NOMO-1 treated with DMSO at 0.1 percent for 48 hours (cell line): ENCODE data around the gene FHIP1B.
"Not testable (repeated sequence)": the region's sequence is repeated elsewhere in the genome, so short reads cannot be mapped to it uniquely, and the experiment has no call there.

Experiments used
- DNase-seq: peaks from one replicate; lab custom pipeline; 2025; ENCODE audit not compliant: unreplicated experiment; lab: John Stamatoyannopoulos, UW

Gene FHIP1B

DNA sequence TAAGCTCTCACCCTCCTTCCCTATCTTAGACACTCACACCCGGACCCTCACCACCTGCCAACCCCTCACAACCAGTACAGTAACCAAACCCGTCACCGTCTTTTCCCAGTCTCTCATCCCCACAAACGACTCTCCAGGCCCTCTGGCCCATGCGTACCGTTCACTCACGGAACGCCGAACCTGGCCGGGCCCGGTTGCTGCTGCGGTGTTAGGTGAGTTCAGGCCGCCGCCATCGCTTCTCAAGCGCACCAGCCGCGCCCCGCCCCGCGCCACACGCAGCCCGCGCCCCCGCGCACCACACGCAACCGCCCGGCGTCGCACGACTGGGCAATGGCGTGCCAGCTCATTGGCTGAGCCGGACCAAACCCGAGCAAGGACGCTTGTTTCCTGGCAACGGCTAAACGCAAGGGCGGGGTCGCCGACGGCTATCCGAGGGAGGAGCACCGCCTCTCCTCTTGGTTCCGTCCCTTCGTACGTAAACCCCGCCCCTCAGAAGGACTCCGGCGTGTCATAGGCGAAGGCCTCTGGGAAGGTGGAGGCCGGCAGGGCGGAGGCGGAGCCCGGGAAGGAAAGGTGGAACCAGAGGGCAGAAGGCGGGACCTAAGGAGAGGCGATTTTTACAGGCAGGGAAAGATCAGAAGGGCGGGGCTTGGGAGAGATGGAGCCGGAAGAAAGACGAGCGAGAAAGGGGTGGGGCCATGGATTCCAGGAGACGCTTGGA is at the start of gene FHIP1B:
Gene FHIP1B (minus strand): TSS at position 250 of the 721 bp plus-strand sequence. CDS start 10,120 bp downstream, outside the sequence.
- DNase-seq, result peak; percentile 100

DNA sequence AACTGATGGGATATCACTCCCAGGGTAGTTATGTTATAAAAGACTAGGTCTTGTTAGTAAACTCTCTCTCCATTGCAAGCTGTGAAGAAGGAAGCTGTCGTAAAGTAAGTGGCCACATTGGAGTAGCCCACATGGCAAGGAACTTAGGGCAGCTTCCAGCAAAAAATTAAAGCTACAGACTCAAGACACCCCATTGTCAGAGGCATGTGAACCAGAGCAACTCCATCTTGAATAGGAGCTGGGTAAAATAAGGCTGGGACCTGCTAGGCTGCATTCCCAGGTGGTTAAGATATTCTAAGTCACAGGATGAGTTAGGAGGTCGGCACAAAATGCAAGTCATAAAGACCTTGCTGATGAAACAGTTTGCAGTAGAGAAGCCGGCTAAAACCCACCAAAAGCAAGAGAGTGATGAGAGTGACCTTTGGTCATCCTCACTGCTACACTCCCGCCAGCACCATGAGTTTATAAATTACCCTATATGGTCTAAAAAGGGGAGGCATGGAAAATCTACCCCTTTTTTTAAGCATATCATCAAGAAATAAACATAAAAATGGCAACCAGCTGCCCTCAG is 49.1 kb upstream of the FHIP1B start:
- DNase-seq, result no peak

DNA sequence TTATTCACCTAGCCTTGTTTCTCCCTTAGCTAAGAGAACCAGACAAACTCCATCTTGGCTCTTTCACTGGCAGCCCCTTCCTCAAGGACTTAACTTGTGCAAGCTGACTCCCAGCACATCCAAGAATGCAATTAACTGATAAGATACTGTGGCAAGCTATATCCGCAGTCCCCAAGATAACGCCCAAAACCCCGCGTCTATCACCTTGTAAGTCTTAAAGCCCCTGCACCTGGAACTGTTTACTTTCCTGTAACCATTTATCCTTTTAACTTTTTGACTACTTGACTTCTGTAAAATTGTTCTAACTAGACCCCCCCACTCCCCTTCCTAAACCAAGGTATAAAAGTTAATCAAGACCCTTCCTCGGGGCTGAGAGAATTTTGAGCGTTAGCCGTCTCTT is 46.4 kb upstream of the FHIP1B start:
- DNase-seq, result not testable (repeated sequence)

DNA sequence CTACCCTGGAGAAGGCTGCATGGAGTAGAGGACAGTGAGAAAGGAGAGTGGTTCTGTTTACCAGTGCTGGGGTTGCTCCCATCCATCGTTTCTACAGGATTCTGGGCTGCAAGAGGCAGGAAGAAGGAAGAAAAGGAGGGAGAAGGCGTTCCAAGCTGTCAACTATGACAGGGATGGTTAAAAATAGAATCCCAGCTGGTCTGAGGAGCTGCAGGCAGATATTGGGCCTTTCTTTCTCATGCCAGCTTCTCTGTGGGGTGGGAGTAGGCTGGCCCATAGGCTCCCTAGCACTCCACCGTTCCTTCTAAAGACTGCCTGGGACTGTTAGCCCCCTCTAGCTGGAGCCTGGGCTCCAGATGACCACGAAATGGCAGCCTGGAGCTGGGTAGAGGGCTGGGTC is 38.8 kb upstream of the FHIP1B start:
- no peak for DNase-seq

DNA sequence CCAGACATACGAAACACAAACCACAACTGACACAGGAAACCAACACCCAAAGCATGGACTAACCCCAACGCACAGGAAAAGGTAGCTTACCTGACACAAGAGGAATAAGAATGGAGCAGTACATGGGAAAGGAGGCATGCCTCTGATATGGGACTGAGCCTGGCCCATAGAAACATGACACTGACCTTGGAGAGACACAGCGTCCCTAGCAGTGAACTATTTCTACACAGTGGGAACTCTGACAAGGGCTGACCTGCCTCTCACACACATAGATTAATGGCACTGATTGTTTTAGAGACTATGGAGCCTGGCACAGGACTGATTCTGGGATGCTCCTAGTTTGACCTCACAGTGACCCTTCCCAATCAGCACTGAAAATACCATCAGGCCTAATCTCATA is 37.2 kb upstream of the FHIP1B start:
- DNase-seq, result no peak

DNA sequence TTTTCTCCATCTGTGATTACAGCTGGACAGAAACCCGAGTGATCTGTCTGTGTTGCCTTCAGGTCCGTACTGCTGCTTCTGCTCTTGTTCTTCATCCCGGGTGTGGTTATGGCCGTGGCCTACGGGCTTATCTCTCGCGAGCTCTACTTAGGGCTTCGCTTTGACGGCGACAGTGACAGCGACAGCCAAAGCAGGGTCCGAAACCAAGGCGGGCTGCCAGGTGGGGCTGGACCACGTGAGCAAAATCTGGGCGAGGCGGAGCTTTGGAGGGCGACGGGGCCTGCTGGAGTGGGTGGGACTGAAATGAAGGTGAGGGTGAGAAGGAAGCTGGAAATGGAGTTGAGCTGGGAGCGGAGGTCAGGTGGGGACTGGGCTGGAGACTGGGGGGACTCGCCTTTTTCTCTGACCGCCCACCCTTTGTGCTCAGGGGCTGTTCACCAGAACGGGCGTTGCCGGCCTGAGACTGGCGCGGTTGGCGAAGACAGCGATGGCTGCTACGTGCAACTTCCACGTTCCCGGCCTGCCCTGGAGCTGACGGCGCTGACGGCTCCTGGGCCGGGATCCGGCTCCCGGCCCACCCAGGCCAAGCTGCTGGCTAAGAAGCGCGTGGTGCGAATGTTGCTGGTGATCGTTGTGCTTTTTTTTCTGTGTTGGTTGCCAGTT is 36.3 kb upstream of the FHIP1B start:
- no peak for DNase-seq

DNA sequence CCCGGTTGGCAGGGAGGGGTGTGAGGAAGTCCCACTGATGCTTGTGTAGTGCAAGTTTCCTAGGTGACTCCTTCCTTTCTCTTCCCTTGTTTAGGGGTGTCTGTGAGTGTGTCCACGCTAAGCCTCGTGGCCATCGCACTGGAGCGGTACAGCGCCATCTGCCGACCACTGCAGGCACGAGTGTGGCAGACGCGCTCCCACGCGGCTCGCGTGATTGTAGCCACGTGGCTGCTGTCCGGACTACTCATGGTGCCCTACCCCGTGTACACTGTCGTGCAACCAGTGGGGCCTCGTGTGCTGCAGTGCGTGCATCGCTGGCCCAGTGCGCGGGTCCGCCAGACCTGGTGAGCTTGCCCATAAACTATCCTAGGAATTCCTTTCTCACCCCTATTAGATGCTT is 35.6 kb upstream of the FHIP1B start:
- no peak for DNase-seq

GRCh38 chr11:6268820-6269219 is 34.4 kb upstream of the FHIP1B start:
- DNase-seq, result no peak

GRCh38 chr11:6263662-6264061 is 29.2 kb upstream of the FHIP1B start:
- no peak for DNase-seq

- no peak for DNase-seq
Measured at GRCh38 chr11:6260207-6260726, 25.8 kb upstream of the FHIP1B start.

GRCh38 chr11:6258571-6259081 is 24.2 kb upstream of the FHIP1B start:
- DNase-seq, result no peak

DNA sequence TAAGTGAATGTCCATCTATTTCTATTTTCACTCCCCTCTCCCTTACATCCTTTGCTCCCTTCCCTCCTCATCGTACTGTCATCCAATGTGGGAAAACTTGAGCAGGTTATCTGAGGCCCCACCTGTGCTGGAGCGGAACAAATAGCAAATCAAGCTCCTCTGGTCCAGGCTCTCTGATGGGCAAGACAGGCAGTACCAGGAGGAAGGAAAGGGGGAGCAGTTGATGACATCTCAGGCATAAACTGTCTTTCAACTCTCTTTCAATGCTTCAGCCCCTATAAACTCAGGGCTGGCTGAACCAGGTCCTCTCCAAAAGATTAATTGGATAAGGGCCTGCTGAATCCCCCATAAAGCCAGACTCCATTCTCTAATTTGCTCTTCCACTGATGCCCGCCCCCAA is 23.7 kb upstream of the FHIP1B start:
- no peak for DNase-seq

GRCh38 chr11:6253197-6253596 is 18.8 kb upstream of the FHIP1B start:
- no peak for DNase-seq

DNA sequence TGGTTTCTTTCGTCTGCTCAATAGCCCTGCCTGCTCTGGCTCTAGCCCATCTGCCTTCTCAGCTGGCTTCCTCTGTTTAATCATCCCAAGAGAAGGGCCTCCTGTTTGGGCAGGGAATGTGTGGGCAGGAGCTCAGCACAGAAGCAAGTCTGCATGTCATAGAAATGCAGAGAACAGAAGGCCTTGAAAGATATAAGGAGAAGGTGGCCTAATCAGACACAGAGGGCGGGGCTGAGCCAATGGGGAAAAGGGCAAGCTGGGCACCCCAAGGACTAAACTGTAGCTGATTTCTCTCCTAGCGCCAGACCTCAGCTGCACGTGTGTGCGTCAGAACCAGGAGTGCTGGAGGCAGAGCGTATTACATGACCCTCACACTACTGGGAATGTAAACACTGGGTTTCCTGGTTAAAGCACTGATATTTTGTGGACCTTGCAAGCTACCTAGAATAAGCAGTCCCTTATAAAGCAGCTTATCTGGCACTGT is 17.6 kb upstream of the FHIP1B start:
- no peak for DNase-seq

DNA sequence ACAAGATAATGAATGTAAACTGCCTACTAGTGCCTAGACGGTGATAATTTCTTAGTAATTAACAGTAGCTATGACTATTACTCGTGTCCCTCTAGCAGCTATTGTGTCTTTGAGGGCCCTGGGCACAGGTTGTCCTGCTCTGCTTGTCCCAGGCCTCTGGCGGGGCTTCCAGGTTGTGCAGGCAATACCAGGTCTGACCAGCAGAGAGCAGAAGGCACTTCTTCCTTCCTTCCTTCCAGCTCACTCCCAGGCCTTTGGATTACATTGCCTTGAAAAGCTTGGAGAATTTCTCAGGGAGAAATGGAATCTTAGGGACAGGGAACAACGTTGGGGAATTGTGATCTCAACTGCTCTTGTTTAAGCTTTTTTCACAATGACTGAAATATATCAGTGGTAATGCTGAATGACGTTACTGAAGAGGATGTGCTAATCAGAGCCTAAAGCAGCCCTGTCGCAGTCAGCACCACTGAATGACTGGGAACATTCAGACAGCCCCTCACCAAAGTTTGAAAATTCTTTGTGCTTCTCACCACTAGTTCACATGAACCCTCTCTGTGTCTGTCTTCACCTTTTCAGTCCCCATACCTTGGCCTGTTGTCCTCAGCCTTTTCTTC is 16.8 kb upstream of the FHIP1B start:
- peak; percentile 29 for DNase-seq

GRCh38 chr11:6249770-6250555 is 15.5 kb upstream of the FHIP1B start:
- no peak for DNase-seq

DNA sequence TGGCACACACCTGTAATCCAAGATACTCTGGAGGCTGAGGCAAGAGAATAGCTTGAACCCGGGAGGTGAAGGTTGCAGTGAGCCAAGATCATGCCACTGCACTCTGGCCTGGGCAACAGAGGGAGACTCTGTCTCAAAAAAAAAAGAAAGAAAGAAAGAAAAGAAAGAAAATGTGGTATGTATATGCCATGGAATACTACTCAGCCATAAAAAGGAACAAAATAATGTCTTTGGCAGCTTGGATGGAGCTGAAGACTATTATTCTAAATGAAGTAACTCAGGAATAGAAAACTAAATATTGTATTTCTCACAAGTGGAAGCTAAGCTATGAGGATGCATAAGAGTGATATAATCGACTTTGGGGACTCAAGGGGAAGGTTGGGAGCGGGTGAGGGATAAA is 14.5 kb upstream of the FHIP1B start:
- DNase-seq, result not testable (repeated sequence)

- DNase-seq, result no peak
Measured at GRCh38 chr11:6248248-6248647, 13.8 kb upstream of the FHIP1B start.

- DNase-seq, result no peak
Measured at GRCh38 chr11:6245536-6245935, 11.1 kb upstream of the FHIP1B start.

DNA sequence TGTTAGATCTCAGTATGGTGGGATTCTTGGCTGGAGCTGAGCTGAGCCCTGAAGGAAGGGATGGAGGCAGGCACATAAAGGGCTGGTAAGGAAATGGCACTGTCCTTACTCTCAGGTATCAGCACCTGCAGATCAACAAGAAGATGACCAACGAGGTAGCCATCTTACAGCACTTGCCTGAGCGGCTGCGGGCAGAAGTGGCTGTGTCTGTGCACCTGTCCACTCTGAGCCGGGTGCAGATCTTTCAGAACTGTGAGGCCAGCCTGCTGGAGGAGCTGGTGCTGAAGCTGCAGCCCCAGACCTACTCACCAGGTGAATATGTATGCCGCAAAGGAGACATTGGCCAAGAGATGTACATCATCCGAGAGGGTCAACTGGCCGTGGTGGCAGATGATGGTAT is 6.9 kb upstream of the FHIP1B start:
- DNase-seq, result no peak

DNA sequence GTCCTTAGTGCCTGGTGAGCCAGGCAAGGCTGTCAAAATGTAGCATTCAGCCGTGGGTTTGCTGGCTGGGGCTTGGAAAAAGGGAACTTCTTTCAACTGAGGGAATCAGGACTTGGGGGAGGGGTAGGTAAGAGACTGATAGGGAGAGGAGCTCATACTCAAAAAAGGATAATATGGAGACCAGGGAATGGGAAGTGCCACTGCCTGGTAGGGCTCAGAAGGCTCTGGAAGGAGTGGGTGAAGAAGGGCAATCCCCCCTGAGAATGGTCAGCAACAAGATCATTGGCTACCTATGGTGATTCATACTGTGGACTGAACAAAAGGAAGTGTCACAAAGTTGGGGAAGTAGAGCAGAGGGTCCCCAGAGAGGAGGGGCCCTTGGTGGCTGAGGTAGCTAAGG is 6.3 kb upstream of the FHIP1B start:
- DNase-seq, result peak; percentile 25
